Left ventricle myocardium inferior (tissue), 1 donor: ENCODE data around the gene SNX4. TPM values are rescaled to one million over a fixed set of nuclear protein-coding genes. Genes with fewer than 3 reads are reported as not detected.
A peak's percentile ranks its signal among the peaks of the same experiment; 100 is the strongest.
"Not testable (repeated sequence)": the region's sequence is repeated elsewhere in the genome, so short reads cannot be mapped to it uniquely, and the experiment has no call there.

ENCODE experiments used
- DNase-seq: peaks from one replicate; pipeline ENCODE4 v3.0.0-alpha.2; 2020
- H3K27ac ChIP-seq: fragments of 200-600 bp; replicated peaks from 2 replicates; pipeline ENCODE4 v1.8.0; 2021
- H3K27me3 ChIP-seq: fragments of 200-600 bp; 2 replicates; pipeline ENCODE4 v1.8.0; 2021; ENCODE audit warnings: low read depth
- H3K36me3 ChIP-seq: fragments of 200-600 bp; 2 replicates; pipeline ENCODE4 v1.8.0; 2021
- H3K4me1 ChIP-seq: fragments of 200-600 bp; 2 replicates; pipeline ENCODE4 v1.8.0; 2021
- H3K4me3 ChIP-seq: fragments of 200-600 bp; 2 replicates; pipeline ENCODE4 v1.8.0; 2021; ENCODE audit warnings: mild to moderate bottlenecking, moderate library complexity
- H3K9me3 ChIP-seq: fragments of 200-600 bp; replicated peaks from 2 replicates; pipeline ENCODE4 v1.8.0; 2021
- CTCF ChIP-seq: fragments of 200-600 bp; IDR thresholded peaks from 2 replicates; pipeline ENCODE4 v1.8.0; 2021; ENCODE audit warnings: antibody characterized with exemption, mild to moderate bottlenecking, borderline replicate concordance
- intact Hi-C: fragments of 100-400 bp; cut with micrococcal nuclease; formaldehyde crosslinking; loops from one replicate; pipeline ENCODE4 v1.11.0; 2022
- long read RNA-seq: library from polyadenylated mRNA; unstranded; transcript quantifications from one replicate; pipeline ENCODE4 v2.0.0, GENCODE V29; 2021
- total RNA-seq: library from RNA; stranded (reverse); fragmentation: NEBNext Ultra II Directional; extraction: Animal tissue kit (Norgen Biotek cat#: 25700); gene quantifications from one replicate; pipeline ENCODE4 v1.2.1, GENCODE V29; 2021
- donor health status: DM: no; HTN: yes; CAD: no; lungs with severe emphysema.

The SNX4 gene
- 16.6 TPM for total RNA-seq
- long read RNA-seq, transcript SNX4-201 (14 exons, 2,513 nt), result major isoform, 52 of 67 reads
- long read RNA-seq, partial matches to known transcripts, result 1 of 67 reads
- long read RNA-seq, other reads (novel, unspliced or antisense), result 14 of 67 reads

GRCh38 chr3:125519678-125520562, at the start of gene SNX4:
TSS of gene SNX4 (minus strand) at chr3:125520202. CDS start at chr3:125520172, 30 bp downstream.
- intact Hi-C loops, result no loop called here
- Histone ChIP-seq H3K4me1 (peaks cover 42% of the 10 kb centered on the region), H3K9me3 (no peaks in the 10 kb centered on the region), H3K27ac (peak within 1 kb of the TSS; percentile 91), H3K27me3 (no peaks in the 10 kb centered on the region), H3K36me3 (peaks cover 17% of the 10 kb centered on the region), H3K4me3 (peak within 1 kb of the TSS; percentile 90)
- no peak for TF ChIP-seq CTCF
- DNase-seq, result peak; percentile 95

DNA sequence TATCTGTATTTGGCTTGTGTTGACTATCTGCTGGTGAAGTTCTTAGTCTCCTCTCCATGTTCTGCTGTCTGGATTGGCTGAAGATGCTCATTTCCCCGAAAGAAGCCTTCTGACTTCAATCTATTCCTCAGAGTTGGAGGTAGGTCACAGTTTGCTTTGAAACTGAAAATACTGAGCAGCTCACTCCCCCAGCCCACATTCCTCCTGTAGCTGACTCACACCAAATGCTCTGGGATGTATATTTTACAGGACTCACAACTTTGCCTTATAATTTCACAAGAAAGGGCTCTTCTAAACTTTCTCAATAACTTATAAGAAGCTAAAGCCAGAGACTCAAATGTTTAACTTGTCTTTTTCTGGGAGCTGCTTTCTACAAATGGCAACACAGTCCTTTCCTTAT, 36.3 kb upstream of the SNX4 start:
- Histone ChIP-seq H3K4me3 (no peak overlapping the region), H3K36me3 (peaks cover 72% of the 10 kb centered on the region), H3K27me3 (no peaks in the 10 kb centered on the region), H3K4me1 (no peaks in the 10 kb centered on the region), H3K27ac (no peak overlapping the region), H3K9me3 (peaks cover 2% of the 10 kb centered on the region)
- DNase-seq, result no peak
- intact Hi-C loops, result no loop called here
- no peak for TF ChIP-seq CTCF

DNA sequence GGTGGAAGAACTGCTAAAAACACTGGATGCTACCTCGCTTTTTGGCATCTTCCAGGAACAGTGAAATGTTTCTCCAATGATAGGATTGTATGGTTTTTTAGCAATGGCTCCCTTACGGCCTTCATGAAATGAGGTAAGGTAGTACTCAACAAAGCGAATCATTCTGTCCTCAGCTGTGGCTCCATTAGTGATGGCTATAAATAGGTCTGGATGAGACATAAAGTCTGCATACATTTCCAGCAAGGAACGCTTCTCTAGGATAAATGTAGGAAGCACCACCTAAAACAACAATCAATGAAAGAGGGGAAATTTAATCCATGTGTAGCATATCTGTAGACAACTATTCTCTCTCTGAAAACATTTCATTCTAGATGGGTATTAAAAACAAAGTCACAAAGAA, 32.4 kb upstream of the SNX4 start:
- no peaks in the 10 kb centered on the region for H3K27me3 ChIP-seq
- H3K4me1 ChIP-seq, result peaks cover 4% of the 10 kb centered on the region
- H3K36me3 ChIP-seq, result peaks cover 66% of the 10 kb centered on the region
- no peak for DNase-seq
- no peak overlapping the region for H3K4me3 ChIP-seq
- intact Hi-C loops, result no loop called here
- no peak for TF ChIP-seq CTCF
- peaks cover 2% of the 10 kb centered on the region for H3K9me3 ChIP-seq
- no peak overlapping the region for H3K27ac ChIP-seq

GRCh38 chr3:125528920-125529319, 8.9 kb upstream of the SNX4 start:
- intact Hi-C loops, result no loop called here
- H3K27me3 ChIP-seq, result no peaks in the 10 kb centered on the region
- DNase-seq, result no peak
- TF ChIP-seq CTCF, result no peak
- no peak overlapping the region for H3K27ac ChIP-seq
- no peaks in the 10 kb centered on the region for H3K4me1 ChIP-seq
- H3K36me3 ChIP-seq, result peaks cover 48% of the 10 kb centered on the region
- no peaks in the 10 kb centered on the region for H3K9me3 ChIP-seq
- no peak overlapping the region for H3K4me3 ChIP-seq

GRCh38 chr3:125525153-125525552, 5.2 kb upstream of the SNX4 start:
- H3K36me3 ChIP-seq, result peaks cover 31% of the 10 kb centered on the region
- no peak for TF ChIP-seq CTCF
- intact Hi-C loops, result no loop called here
- H3K9me3 ChIP-seq, result no peaks in the 10 kb centered on the region
- H3K27ac ChIP-seq, result no peak overlapping the region
- DNase-seq, result no peak
- no peak overlapping the region for H3K4me3 ChIP-seq
- H3K27me3 ChIP-seq, result no peaks in the 10 kb centered on the region
- H3K4me1 ChIP-seq, result peaks cover 5% of the 10 kb centered on the region

GRCh38 chr3:125520563-125520919, 539 bp upstream of the SNX4 start:
- peak overlapping the region; percentile 90 for H3K4me3 ChIP-seq
- H3K27ac ChIP-seq, result peak overlapping the region; percentile 91
- peaks cover 16% of the 10 kb centered on the region for H3K36me3 ChIP-seq
- DNase-seq, H3K27me3 ChIP-seq, H3K9me3 ChIP-seq, intact Hi-C loops: not testable (repeated sequence)
- peaks cover 42% of the 10 kb centered on the region for H3K4me1 ChIP-seq
